ENCODE results near the gene SLC48A1.

SLC48A1 gene

DNA sequence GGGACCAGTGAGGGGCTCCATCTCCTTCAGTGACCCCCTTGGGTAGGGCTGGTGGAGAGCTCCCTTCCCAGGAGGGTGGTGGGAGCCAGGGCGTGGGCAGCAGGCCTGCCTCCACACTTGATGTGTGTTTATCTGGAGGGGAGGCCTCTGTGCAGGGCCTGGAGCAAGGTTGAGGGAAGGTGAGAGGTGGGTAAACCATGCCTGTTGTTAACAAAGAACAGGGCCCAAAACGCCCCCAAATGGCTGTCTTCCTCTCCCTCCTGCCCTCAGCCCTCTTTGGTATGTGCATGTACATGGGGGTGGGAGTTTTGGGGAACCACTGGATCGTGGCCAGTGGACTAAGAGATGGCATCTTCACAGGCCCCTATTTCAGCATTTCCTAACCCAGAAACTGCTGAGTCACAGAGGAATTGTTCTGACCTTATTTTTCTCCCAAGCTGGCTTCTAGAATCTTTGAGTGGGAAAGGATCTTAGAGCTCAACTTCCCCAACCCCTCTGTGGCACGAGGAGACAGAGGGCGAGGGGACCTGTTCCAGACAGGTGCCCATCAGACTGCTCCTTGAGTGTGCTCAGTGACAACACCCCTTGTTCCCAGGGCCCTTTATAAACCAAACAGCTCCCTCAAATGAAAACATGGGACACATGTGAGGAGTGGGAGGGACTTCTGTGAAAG is 3.6 kb downstream of the SLC48A1 start:
- TF ChIP-seq CSDC2 (CRISPR knock-in tag; IDR thresholded peaks at IDR 0.05) (no peak), TCF4 (CRISPR knock-in tag; IDR thresholded peaks at IDR 0.05; ENCODE audit: borderline replicate concordance) (no peak), ZNF565 (CRISPR knock-in tag; conservative IDR thresholded peaks at IDR 0.05; ENCODE audit: low read depth) (no peak), ZNF70 (CRISPR knock-in tag; IDR thresholded peaks at IDR 0.05) (no peak)
- no peak for ATAC-seq

DNA sequence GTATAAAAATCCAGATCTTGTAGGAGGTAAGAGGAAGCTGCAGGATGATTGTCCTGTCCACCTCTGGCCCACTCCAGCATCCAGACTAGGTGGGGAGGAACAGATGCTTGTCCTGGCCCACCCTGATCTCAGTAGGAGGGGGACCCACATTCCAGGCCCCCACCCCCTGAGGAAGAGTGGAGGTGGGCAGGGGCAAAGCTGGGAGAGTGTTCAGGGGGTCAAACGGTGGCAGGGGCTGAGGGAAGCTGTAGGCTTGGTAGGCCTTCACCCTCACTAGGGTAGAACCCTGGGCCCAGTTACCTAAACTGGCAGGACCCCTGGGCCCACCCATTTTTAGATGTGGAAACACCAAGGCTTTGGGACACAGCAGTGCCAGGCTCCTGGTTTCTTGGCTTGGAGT is 4.1 kb downstream of the SLC48A1 start:
- no peak for ATAC-seq
- TF ChIP-seq OSR1 (CRISPR knock-in tag; IDR thresholded peaks at IDR 0.05) (no peak), PPARA (CRISPR knock-in tag; IDR thresholded peaks at IDR 0.05; ENCODE audit: borderline replicate concordance) (no peak), ZFP3 (CRISPR knock-in tag; IDR thresholded peaks at IDR 0.05) (no peak), ZNF8 (CRISPR knock-in tag; IDR thresholded peaks at IDR 0.05) (no peak), ARNTL (CRISPR knock-in tag; IDR thresholded peaks at IDR 0.05; ENCODE audit: borderline replicate concordance, low read depth) (no peak), ZNF70 (CRISPR knock-in tag; IDR thresholded peaks at IDR 0.05) (no peak)
- TF ChIP-seq, protein P1, sequence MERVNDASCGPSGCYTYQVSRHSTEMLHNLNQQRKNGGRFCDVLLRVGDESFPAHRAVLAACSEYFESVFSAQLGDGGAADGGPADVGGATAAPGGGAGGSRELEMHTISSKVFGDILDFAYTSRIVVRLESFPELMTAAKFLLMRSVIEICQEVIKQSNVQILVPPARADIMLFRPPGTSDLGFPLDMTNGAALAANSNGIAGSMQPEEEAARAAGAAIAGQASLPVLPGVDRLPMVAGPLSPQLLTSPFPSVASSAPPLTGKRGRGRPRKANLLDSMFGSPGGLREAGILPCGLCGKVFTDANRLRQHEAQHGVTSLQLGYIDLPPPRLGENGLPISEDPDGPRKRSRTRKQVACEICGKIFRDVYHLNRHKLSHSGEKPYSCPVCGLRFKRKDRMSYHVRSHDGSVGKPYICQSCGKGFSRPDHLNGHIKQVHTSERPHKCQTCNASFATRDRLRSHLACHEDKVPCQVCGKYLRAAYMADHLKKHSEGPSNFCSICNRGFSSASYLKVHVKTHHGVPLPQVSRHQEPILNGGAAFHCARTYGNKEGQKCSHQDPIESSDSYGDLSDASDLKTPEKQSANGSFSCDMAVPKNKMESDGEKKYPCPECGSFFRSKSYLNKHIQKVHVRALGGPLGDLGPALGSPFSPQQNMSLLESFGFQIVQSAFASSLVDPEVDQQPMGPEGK (CRISPR knock-in tag; IDR thresholded peaks at IDR 0.05; ENCODE audit: borderline replicate concordance), result no peak

DNA sequence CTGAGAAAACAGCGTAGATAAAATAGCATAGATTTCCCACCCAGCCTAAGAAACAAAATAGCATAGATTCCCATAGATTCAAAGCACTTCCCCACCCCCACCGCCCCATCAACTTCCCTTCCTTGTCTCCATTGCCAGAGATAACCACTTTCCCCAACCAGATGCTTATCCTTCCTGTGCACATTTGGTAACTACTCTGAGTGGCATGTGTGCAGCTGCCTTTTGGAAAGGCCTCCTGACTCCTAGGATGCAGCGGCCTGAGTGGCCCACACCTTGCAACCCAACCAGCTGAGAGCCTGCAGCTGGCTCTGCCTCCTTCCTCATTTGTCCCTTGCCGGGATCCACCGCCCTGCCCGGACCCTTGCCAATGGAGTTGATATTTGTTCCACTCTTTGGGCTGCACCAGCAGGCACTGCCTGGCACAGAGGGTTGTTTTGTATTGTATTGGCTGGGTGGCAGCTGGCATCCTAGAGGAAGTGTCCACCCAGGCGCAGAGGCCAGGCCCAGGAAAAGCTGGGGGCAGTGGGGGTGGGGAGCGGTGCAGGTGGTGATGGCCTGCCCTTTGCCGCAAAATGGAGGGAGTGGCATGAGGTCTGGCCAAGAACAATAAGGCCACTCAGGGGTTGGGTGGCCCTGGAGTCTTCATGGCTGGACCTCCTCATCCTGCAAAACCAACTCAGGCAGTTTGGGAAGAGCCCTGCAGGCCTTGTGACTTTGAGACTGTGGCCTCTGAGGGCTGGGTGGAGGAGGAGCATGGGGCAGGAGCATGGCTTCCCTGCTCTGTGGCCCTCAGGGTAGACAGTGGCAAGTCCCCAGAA is 4.9 kb downstream of the SLC48A1 start:
- TF ChIP-seq ZNF8 (CRISPR knock-in tag; IDR thresholded peaks at IDR 0.05), result no peak
- TF ChIP-seq ZFP3 (CRISPR knock-in tag; IDR thresholded peaks at IDR 0.05), result 0 out of 2 replicates have a peak, but pooled peaks have one; percentile 28
- no peak for ATAC-seq

DNA sequence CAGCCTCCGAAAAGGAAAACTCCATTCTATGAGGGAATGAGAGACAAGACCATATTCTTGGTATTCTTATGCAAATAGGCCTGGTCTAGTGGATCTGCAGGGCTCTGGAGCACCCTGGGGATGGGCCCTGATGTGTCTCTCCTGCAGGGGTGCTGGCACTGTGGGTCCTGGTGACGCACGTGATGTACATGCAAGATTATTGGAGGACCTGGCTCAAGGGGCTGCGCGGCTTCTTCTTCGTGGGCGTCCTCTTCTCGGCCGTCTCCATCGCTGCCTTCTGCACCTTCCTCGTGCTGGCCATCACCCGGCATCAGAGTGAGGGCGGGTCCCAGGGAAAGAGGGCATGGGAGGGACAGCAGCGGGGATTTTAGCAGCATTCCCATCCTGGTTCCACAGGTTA is 5.8 kb downstream of the SLC48A1 start:
- peak; percentile 4; the same call in 2 of the 3 replicates for ATAC-seq

More for the DNA sequence above, 5.8 kb downstream of the SLC48A1 start:
- TF ChIP-seq BACH2 (CRISPR knock-in tag; IDR thresholded peaks at IDR 0.05; ENCODE audit: borderline replicate concordance) (no peak), CSDC2 (CRISPR knock-in tag; IDR thresholded peaks at IDR 0.05) (no peak), ZNF8 (CRISPR knock-in tag; IDR thresholded peaks at IDR 0.05) (no peak), ZFP30 (CRISPR knock-in tag; IDR thresholded peaks at IDR 0.05) (no peak), GLIS3 (CRISPR knock-in tag; IDR thresholded peaks at IDR 0.05) (no peak), SNAI2 (CRISPR knock-in tag; IDR thresholded peaks at IDR 0.05) (no peak), ZFP3 (CRISPR knock-in tag; IDR thresholded peaks at IDR 0.05) (no peak), ZNF565 (CRISPR knock-in tag; conservative IDR thresholded peaks at IDR 0.05; ENCODE audit: low read depth) (no peak), RARB (CRISPR knock-in tag; IDR thresholded peaks at IDR 0.05) (no peak), PPARA (CRISPR knock-in tag; IDR thresholded peaks at IDR 0.05; ENCODE audit: borderline replicate concordance) (no peak), ISL1 (CRISPR knock-in tag; IDR thresholded peaks at IDR 0.05) (no peak)
- TF ChIP-seq, protein P2, sequence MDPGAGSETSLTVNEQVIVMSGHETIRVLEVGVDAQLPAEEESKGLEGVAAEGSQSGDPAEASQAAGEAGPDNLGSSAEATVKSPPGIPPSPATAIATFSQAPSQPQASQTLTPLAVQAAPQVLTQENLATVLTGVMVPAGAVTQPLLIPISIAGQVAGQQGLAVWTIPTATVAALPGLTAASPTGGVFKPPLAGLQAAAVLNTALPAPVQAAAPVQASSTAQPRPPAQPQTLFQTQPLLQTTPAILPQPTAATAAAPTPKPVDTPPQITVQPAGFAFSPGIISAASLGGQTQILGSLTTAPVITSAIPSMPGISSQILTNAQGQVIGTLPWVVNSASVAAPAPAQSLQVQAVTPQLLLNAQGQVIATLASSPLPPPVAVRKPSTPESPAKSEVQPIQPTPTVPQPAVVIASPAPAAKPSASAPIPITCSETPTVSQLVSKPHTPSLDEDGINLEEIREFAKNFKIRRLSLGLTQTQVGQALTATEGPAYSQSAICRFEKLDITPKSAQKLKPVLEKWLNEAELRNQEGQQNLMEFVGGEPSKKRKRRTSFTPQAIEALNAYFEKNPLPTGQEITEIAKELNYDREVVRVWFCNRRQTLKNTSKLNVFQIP (CRISPR knock-in tag; IDR thresholded peaks at IDR 0.05; ENCODE audit: borderline replicate concordance, low read depth), result no peak
- TF ChIP-seq, protein P3, sequence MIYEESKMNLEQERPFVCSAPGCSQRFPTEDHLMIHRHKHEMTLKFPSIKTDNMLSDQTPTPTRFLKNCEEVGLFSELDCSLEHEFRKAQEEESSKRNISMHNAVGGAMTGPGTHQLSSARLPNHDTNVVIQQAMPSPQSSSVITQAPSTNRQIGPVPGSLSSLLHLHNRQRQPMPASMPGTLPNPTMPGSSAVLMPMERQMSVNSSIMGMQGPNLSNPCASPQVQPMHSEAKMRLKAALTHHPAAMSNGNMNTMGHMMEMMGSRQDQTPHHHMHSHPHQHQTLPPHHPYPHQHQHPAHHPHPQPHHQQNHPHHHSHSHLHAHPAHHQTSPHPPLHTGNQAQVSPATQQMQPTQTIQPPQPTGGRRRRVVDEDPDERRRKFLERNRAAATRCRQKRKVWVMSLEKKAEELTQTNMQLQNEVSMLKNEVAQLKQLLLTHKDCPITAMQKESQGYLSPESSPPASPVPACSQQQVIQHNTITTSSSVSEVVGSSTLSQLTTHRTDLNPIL (CRISPR knock-in tag; IDR thresholded peaks at IDR 0.05; ENCODE audit: low read depth), result no peak
- TF ChIP-seq, protein P4, sequence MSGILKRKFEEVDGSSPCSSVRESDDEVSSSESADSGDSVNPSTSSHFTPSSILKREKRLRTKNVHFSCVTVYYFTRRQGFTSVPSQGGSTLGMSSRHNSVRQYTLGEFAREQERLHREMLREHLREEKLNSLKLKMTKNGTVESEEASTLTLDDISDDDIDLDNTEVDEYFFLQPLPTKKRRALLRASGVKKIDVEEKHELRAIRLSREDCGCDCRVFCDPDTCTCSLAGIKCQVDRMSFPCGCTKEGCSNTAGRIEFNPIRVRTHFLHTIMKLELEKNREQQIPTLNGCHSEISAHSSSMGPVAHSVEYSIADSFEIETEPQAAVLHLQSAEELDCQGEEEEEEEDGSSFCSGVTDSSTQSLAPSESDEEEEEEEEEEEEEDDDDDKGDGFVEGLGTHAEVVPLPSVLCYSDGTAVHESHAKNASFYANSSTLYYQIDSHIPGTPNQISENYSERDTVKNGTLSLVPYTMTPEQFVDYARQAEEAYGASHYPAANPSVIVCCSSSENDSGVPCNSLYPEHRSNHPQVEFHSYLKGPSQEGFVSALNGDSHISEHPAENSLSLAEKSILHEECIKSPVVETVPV (CRISPR knock-in tag; IDR thresholded peaks at IDR 0.05), result no peak

Measured in SK-N-SH treated with all-trans-retinoic acid at 6 μM for 48 hours (cell line).